Measurements from ENCODE around the gene RASGRP2. TPM values are rescaled to one million over a fixed set of nuclear protein-coding genes. Genes with fewer than 3 reads are reported as not detected.

RASGRP2 gene
- total RNA-seq, 2 experiments from 2014 or later = 3.5 to 4.6 TPM

DNA sequence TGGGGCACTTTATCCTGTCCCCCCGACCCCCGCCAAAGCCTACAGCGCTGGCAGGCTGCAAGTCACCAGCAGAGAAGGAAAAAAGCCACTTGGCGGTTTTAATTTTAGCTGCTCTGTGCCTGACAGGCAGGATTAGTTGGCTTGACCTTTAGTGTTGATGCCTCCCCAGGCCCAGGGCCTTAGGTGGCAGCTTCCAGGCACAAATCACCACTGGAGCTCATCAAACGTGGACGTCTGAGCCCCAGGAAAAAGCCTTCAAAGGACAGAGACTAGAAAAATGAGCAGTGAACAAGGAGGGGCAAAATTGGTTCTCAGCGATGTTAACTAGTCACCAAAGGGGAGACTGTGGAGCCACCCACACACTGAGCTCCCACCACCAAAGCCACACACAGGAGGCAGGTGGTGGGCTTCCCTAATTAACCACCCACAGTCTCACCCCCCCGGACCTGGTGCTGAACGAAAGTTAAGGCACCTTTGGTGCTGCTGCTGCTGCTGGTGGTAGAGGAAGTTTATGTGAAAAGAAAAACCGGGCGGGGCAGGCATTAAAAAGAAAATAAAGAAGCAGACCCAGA is 20.2 kb upstream of the RASGRP2 start:
- Mint-ChIP-seq H3K4me1 (peaks cover 83% of the 10 kb centered on the region), H3K27me3 (no peaks in the 10 kb centered on the region), H3K36me3 (peaks cover 57% of the 10 kb centered on the region), H3K4me3 (peak overlapping the region; percentile 69), H3K27ac (peak overlapping the region; percentile 88), H3K9me3 (no peaks in the 10 kb centered on the region)
- DNase-seq = peak; percentile 66

DNA sequence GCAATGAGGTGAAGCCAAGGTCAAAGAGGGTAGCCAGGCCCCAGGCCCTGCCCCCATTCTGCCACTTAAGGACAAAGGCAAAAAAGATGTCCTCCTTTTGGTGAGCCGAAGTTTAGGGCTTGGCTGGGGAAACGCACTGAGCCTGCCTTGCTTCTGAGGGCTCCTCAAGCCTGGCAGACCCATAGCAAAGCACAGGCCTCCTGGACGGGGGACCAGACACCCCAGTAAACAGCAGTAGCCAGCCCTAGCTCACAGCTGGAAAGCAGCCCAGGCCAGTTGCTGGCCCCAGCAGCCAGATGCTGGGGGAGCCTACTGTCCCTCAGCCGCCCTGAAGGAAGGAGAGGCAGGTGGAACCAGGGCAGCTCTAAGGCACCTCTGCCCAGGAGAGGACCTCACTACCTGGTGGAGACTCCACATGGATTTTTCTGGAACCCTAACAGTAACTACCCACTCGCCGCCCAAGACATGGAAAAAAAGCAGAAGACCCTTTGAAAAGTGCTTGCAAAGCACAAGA is 19.6 kb upstream of the RASGRP2 start:
- peaks cover 52% of the 10 kb centered on the region for H3K36me3 Mint-ChIP-seq
- DNase-seq = no peak
- peak overlapping the region; percentile 88 for H3K27ac Mint-ChIP-seq
- no peaks in the 10 kb centered on the region for H3K27me3 Mint-ChIP-seq
- H3K9me3 Mint-ChIP-seq = no peaks in the 10 kb centered on the region
- peaks cover 78% of the 10 kb centered on the region for H3K4me1 Mint-ChIP-seq
- H3K4me3 Mint-ChIP-seq = no peak overlapping the region

DNA sequence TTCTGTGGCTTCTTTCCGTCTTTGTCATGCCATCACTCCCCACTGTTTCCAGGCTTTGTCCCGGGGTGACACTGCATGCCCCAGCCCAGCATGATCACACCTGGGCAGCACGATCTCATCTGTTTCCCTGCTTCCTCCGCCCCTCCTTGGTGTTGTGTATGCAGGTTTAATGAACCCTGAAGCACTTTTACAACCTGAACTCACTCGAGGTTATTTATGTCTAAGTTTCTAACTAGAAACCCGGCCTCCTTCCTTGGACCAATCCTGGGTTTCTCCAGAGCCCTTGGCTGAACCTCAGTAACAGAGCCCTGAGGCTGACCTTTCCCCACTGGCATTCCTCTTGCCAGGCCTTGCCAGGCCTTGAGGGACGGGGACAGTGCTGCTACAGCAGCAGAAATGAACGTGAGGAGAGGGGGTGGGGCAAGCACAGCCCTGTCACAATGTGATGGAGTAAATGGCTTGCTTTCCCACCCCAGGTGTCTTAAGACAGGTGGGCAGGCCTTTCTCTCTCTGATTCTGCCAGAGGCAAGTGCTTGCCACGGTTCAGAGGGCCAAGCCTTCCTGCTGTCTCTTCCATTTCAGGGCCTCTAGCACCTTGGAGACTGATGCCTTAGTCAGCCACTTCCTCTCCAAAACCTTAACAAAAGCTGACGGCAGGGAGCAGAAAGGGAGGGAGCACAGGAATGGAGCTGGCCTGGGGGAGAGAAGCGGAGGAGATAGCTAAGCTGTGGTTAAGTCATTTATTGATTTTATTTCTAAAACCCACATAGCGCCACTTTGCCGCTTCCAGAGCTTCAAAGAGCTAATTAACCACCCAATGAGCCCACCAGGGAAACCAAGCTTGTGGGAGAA is 19.0 kb upstream of the RASGRP2 start:
- peak overlapping the region; percentile 54 for H3K4me3 Mint-ChIP-seq
- no peaks in the 10 kb centered on the region for H3K27me3 Mint-ChIP-seq
- H3K27ac Mint-ChIP-seq = peak overlapping the region; percentile 88
- no peaks in the 10 kb centered on the region for H3K9me3 Mint-ChIP-seq
- no peak for DNase-seq
- peaks cover 71% of the 10 kb centered on the region for H3K4me1 Mint-ChIP-seq
- peaks cover 46% of the 10 kb centered on the region for H3K36me3 Mint-ChIP-seq

DNA sequence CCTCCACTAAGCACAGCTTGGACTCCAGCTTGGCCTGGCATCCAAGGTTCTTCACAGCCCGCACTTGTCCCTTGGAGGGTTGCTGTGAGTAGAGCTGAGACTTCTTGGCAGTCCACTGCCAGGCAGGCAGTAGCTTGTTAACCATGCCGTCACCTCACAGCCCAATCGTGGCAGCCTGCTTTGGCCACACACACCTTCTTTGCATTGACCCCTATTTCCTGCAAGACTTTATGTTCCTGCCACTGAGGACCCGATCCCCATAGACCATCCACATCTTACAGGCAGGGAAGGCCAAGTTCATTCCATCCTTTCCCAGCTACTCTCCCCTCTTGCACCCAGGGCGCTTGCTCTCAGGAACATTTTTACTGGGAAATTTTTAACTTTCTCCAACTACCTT is 18.3 kb upstream of the RASGRP2 start:
- Mint-ChIP-seq H3K4me3 (peak overlapping the region; percentile 54), H3K4me1 (peaks cover 65% of the 10 kb centered on the region), H3K9me3 (no peaks in the 10 kb centered on the region), H3K27me3 (no peaks in the 10 kb centered on the region), H3K27ac (peak overlapping the region; percentile 88), H3K36me3 (peaks cover 39% of the 10 kb centered on the region)
- DNase-seq = no peak

DNA sequence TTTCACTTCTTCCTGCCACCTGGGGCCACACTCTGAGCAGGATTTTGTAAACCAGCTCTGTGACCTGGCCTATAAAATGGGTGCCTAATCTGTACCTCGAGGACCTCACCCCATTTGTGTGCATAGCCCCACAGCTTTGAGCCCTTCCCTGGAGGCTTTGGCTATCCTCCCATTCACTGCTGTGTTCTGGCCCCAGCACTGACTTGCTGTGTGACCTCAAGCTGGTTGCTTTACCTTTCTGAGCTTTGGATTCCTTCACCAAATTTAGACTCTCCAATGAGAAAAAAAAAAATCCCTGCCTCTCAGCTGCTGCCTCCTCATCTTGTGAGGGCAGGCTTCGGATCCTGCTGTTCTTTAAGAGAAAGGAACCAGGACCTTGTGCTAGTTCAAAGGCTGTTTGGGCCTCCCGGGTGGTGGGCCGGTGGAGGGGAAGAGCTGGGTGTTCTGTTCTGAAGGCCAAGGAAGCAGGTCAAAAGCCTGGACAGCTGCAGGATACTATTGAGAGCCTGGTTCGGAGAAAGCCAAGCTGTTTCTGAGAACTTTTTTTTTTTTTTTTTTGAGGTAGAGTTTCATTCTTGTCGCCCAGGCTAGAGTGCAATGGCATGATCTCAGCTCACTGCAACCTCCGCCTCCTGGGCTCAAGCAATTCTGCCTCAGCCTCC is 16.9 kb upstream of the RASGRP2 start:
- peaks cover 32% of the 10 kb centered on the region for H3K36me3 Mint-ChIP-seq
- H3K27me3 Mint-ChIP-seq = no peaks in the 10 kb centered on the region
- no peak for DNase-seq
- peaks cover 56% of the 10 kb centered on the region for H3K4me1 Mint-ChIP-seq
- H3K4me3 Mint-ChIP-seq = no peak overlapping the region
- peak overlapping the region; percentile 83 for H3K27ac Mint-ChIP-seq
- H3K9me3 Mint-ChIP-seq = no peaks in the 10 kb centered on the region

DNA sequence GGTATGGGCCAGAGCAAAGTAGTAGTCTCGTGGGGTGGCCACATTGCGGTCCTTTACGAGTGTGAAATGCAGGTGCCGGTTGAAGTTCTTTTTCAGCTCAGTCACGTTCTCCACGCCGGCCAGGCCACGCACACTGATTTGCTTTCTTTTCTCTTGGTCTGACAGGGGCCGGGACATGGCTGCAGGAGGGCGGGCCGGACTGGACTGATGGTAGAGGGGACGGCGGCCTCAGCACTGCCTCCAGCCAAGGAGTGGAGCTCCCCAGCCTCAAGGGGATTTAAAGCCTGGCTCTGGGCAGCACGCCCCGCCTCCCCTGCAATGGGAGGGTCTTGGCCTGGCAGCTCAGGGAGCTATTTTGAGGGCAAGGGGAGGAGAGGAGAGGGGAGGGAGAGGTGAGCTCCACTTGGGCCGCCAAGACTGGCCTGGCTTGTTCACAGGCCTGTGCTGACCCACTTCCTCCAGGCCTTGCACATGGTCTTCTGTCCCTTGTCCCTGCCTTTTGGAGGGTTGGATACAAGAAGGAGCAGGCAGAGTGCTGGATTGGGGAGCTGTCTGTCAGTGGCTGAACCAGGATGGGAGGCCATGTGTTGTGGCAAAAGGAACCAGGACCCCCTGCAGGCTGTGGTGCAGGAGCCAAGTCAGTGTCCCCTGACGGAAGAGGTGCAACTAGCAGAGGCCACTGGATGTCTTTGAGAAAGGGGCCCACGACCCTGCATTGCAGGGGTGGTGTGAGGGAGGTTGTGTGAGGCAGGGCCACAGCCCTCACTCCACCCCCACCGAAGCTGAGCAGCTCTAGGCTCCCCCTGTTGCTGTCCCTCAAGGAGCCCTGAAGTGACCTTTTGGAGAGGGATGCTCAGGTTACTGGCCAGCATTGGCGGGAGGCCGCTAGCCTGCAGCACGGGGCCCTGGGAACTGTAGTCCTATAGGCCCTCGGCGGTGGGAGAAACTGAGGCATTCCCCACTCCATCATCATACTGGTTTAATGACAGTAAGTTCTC is 16.1 kb upstream of the RASGRP2 start, which contains the start of gene PYGM:
Gene PYGM (minus strand): TSS at position 253 of the 998 bp plus-strand sequence. CDS start 76 bp downstream, at position 177.
- DNase-seq = no peak
- H3K36me3 Mint-ChIP-seq = peaks cover 25% of the 10 kb centered on the region
- no peaks in the 10 kb centered on the region for H3K27me3 Mint-ChIP-seq
- peak within 1 kb of the TSS; percentile 83 for H3K27ac Mint-ChIP-seq
- no peak within 1 kb of the TSS for H3K4me3 Mint-ChIP-seq
- peaks cover 48% of the 10 kb centered on the region for H3K4me1 Mint-ChIP-seq
- no peaks in the 10 kb centered on the region for H3K9me3 Mint-ChIP-seq

DNA sequence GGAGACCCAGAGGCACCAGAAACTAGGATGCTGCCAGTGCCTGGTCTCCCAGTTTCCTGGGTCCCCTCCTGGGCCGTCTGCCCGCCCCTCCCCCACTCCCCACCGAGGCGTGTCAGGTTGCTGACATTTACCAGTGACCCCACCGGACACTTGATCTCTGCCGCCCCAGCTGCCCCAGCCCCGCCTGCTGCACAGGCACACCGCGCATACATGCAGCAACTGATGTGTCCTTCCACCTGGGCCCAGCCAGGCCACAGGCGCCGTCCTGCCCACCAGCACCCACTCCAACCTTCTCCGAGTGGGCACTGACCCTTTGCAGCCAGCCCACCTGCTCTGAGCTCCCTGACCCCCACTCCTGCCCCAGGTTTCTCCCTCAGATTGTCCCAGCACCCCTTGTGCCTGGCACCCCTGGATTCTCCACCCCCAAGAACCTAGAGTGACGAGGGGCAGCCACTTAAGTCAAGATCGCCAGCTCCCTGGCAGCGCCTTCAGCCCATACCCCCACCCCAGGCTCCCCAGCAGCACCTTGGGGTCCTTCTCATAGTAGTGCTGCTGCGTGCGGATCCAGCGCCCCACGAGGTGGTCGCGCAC is 15.3 kb upstream of the RASGRP2 start:
- H3K36me3 Mint-ChIP-seq = peaks cover 17% of the 10 kb centered on the region
- H3K4me3 Mint-ChIP-seq = no peak overlapping the region
- no peaks in the 10 kb centered on the region for H3K9me3 Mint-ChIP-seq
- no peak for DNase-seq
- H3K27ac Mint-ChIP-seq = no peak overlapping the region
- H3K4me1 Mint-ChIP-seq = peaks cover 40% of the 10 kb centered on the region
- no peaks in the 10 kb centered on the region for H3K27me3 Mint-ChIP-seq

DNA sequence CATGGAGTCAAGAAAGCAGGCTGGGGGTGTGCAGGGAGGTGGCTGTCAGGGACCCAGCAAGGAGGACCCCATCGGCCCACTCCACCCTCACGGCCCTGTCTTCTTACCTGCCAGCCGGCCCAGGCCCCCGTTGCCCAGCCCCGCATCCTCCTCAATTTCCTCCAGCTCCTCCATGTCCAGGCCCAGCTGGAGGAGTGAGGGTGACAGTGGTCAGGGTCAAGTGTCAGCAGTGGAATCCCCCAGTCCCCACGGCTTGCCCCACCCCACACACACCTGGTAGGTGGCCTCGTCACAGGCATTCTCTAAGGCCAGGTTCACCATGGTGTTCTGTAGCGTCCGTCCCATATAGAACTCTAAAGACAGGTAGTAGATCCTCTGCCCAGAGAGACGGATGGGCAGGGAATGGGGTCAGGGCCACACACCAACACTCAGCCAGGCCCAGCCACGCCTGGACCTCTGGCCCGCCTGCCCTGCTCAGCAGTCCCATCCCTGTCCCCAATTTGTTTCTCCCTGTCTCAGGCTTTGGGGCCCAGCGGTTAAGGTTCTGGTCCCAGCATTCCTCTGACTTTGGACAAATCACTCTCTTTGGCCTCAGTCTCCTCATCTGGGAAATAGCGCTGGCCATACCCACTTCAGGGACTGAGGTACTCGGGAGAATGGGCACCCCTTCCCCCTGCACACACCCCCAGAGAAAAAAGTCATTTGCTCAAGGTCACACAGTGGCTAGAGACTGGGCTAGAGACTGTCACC is 14.6 kb upstream of the RASGRP2 start:
- Mint-ChIP-seq H3K4me1 (peaks cover 33% of the 10 kb centered on the region), H3K27me3 (no peaks in the 10 kb centered on the region), H3K36me3 (peaks cover 12% of the 10 kb centered on the region), H3K9me3 (no peaks in the 10 kb centered on the region), H3K27ac (no peak overlapping the region), H3K4me3 (no peak overlapping the region)
- no peak for DNase-seq

DNA sequence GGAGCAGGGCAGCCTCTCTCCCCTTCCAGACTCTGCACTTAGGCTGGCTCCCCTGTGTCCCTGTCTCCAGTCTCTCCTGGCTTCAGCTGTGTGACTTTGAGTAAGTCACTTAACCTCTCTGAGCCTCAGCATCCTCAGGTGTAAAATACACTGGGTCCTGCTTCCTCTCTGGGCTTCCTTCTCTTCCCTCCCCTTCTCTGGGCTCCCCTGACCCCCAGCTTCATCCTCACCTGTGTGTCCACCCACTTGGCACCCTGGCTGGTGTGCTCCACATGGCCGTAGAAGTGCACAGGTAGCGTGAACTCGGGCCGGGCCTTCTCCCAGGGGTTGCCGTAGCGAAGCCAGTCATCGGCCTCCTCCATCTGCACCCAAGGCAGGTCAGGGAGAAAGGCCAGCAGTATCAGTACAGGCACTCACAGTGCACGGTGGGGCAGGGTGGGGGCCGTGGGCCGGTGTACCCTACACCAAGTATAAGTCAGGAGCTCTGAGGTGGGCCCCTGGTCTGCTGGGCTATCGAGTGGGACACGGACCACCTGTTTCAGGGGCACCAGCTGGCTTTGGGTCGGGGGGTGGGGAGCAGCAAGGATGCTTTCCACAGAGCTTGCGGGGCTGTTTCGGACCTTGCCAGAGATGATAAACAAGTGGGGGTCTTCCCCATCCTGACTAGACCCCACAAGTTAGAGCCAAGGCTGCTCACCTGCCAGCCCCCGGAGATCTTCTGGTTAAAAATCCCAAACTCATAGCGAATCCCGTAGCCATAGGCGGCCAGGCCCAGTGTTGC is 13.8 kb upstream of the RASGRP2 start:
- no peak for DNase-seq
- Mint-ChIP-seq H3K36me3 (peaks cover 8% of the 10 kb centered on the region), H3K4me3 (no peak overlapping the region), H3K9me3 (no peaks in the 10 kb centered on the region), H3K4me1 (peaks cover 26% of the 10 kb centered on the region), H3K27ac (peak overlapping the region; percentile 3), H3K27me3 (no peaks in the 10 kb centered on the region)

DNA sequence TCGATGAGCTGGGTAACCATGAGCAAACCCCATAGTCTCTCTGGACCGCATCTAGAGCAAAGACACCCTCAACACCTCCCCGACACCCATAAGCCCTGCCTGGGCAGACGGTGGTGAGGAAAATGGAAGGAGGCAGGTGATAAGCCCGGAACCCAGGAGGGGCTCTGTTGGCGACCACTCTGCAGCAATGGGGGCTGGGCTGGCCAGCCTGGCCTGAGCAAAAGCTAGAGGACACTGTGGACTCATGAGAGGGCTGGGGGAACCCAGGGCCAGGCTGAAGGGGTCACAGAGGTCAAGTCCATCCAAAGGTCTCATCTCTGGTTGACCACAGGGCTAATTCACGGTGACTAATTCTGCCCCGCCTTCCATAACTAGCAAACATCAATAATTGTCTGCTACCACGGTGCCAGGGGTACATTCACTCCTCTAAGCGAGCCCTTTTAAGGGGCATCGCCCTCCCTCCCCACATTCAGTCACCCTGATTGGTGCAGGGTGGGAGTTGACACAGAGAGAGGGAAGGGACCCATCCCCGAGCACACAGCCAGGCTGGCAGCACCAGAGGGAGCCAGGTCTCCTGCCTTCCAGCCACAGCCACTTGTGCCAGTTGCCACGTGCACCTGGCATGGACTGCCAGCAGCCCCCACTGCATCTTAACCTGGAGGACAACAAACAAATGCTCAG is 11.9 kb upstream of the RASGRP2 start:
- no peak for DNase-seq
- H3K27me3 Mint-ChIP-seq = no peaks in the 10 kb centered on the region
- no peak overlapping the region for H3K4me3 Mint-ChIP-seq
- no peaks in the 10 kb centered on the region for H3K9me3 Mint-ChIP-seq
- no peak overlapping the region for H3K27ac Mint-ChIP-seq
- H3K4me1 Mint-ChIP-seq = peaks cover 10% of the 10 kb centered on the region
- peaks cover 4% of the 10 kb centered on the region for H3K36me3 Mint-ChIP-seq

DNA sequence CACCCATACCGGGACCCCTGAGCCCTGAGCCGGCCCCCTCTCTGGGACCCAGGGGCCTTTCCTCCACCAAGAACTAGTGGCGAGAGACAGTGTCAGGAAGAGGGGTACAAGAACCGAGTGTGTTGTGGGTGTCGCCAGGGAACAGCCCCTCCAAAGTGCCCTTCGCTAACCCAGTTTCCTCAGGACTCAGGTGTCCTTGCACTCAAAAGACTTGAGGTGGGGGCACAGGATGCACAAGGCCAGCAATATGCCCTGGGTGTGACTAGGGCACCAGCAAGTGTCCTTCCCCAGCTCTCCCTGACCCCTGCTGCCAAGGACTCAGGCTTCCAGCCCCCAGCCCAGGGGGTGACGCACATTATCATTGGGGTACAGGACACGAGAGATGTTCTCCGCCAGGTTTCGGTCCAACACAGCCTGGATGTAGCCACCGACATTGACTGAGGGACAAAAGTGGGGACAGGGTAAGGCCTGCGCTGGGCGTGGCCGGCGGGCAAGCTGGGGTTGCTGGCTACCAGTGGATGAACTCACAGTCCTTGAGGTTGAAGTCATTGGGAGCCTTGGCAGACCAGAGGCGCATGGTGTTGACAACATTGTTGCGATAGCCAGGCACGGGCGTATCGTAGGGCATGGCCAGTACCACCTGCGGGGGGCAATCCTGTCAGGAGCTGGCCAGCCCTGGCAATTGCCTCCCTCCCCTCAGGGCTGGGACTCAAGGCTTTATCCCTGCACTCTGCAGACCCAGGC is 11.1 kb upstream of the RASGRP2 start:
- Mint-ChIP-seq H3K27me3 (no peaks in the 10 kb centered on the region), H3K27ac (no peak overlapping the region), H3K4me1 (peaks cover 8% of the 10 kb centered on the region), H3K9me3 (no peaks in the 10 kb centered on the region), H3K36me3 (peaks cover 6% of the 10 kb centered on the region), H3K4me3 (no peak overlapping the region)
- DNase-seq = no peak
